Erythroblast (primary cell): ENCODE data around the gene TAF11L9.
"Not testable (repeated sequence)": the region's sequence is repeated elsewhere in the genome, so short reads cannot be mapped to it uniquely, and the experiment has no call there.

ENCODE experiments used
- DNase-seq, 2 experiments: peaks; one replicate each; lab custom pipeline; 2025; lab: John Stamatoyannopoulos, UW
- GATA1 ChIP-seq: IDR thresholded peaks from 2 replicates; pipeline ENCODE4 v1.6.1; 2011; ENCODE audit warnings: low read depth, mild to moderate bottlenecking, control low read depth, low read length, moderate library complexity
- POLR2A ChIP-seq: IDR thresholded peaks from 2 replicates; pipeline ENCODE4 v1.6.1; 2011; ENCODE audit warnings: mild to moderate bottlenecking, low read length

Gene TAF11L9

DNA sequence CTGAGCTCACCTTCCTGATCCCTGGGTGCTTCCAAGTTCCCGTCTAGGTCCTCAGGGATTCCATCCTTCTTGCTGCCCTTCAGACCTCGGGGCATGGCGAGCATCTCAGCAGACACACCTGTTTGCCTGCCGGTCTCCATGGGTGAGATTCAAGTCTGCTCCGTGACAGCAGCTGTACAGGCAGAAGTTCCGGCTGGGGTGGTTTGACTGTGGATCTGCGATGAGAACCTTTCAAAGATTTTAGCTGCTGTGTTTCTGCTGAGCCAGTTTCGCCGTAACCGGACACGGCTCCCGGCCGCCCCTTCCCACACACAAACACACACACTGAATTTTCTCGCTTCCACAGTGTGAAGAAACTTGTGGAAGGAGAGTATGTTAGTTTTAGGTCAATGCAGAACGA lies at the start of gene TAF11L9:
TSS of gene TAF11L9 (minus strand) at position 140 of the 400 bp plus-strand sequence.
- DNase-seq = not testable (repeated sequence)

DNA sequence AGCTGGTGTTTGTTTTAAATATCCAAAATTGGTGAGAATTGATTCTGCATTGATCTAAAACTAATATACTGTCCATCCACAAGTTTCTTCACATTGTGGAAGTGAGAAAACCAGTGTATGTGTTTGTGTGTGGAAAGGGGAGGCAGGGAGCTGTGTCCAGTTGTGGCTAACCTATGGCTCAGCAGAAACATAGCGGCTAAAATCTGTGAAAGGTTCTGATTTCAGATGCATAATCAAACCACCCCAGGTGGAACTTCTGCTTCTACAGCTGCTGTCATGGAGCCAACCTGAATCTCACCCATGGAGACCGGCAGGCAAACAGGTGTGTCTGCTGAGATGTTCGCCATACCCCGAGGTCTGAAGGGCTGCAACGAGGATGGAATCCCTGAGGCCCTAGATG lies 40.0 kb upstream of the TAF11L9 start, which contains the start of gene TAF11L14:
TSS of gene TAF11L14 (plus strand) at position 301 of the 400 bp plus-strand sequence.
- TF ChIP-seq GATA1 (no peak), POLR2A (no peak)

DNA sequence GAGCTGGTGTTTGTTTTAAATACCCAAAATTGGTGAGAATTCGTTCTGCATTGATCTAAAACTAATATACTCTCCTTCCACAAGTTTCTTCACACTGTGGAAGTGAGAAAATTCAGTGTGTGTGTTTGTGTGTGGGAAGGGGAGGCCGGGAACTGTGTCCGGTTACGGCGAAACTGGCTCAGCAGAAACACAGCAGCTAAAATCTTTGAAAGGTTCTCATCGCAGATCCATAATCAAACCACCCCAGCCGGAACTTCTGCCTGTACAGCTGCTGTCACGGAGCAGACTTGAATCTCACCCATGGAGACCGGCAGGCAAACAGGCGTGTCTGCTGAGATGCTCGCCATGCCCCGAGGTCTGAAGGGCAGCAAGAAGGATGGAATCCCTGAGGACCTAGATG lies 37.6 kb upstream of the TAF11L9 start, which contains the start of gene TAF11L13:
TSS of gene TAF11L13 (plus strand) at position 301 of the 400 bp plus-strand sequence.
- DNase-seq = not testable (repeated sequence)

More for the DNA sequence above, 40.0 kb upstream of the TAF11L9 start, which contains the start of gene TAF11L14:
- no peak for DNase-seq

DNA sequence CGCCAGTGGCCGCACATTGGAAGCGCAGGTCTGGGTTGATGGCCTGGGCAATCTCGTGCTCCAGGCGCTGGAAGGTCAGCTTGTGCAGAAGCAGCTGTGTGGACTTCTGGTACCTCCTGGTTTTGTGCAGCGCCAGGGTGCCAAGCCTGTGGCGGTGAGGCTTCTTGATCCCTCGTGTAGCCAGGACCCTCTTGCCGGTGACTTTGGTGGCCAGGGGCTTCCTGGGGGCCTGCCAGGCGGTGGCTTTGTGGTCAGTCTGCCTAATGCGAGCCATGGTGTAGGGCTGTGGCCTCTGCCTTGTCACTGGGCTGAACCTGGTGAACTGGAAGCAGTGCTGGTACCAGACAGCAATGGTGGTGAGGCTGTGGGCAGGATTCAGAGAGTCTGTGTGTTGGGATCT lies 31.5 kb upstream of the TAF11L9 start:
- DNase-seq = no peak
- TF ChIP-seq GATA1 (no peak), POLR2A (no peak)

DNA sequence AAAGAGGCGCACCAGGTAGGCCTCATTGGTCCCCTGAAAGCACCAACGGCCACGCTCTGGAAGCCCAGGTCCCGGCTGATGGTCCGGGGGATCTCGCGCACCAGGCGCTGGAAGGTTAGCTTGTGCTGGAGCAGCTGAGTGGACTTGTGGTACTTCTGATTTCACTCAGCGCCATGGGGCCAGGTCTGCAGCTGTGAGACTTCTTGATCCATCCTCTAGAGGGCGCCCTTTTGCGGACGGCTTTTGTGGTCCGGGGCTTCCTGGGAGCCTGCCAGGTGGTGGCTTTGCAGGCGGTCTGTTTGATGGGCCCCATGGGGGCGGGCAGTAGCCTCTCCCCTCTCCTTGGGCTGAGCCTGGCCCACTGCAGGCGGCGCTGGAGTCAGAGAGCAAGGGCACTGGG lies 26.4 kb upstream of the TAF11L9 start:
- no peak for TF ChIP-seq GATA1
- no peak for TF ChIP-seq POLR2A
- no peak for DNase-seq

DNA sequence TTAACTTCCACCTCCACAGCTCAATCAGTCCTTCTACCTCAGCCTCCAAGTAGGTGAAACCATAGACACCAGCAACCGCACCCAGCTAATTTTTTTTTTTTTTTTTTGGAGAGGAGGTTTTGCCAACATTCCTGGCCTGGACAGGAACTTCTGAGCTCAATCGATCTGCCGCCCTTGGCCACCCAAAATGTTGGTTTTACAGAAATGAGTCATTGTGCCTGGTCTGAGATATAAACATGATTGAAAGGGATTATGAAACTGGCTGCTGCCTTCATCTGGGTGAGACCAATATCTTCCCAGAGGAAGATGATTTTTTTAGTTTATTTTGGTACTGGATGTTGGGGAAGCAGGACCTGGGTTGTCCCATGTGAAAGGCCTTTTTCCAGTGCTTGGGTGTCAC lies 25.2 kb upstream of the TAF11L9 start:
- TF ChIP-seq GATA1 (no peak), POLR2A (no peak)
- DNase-seq = no peak

DNA sequence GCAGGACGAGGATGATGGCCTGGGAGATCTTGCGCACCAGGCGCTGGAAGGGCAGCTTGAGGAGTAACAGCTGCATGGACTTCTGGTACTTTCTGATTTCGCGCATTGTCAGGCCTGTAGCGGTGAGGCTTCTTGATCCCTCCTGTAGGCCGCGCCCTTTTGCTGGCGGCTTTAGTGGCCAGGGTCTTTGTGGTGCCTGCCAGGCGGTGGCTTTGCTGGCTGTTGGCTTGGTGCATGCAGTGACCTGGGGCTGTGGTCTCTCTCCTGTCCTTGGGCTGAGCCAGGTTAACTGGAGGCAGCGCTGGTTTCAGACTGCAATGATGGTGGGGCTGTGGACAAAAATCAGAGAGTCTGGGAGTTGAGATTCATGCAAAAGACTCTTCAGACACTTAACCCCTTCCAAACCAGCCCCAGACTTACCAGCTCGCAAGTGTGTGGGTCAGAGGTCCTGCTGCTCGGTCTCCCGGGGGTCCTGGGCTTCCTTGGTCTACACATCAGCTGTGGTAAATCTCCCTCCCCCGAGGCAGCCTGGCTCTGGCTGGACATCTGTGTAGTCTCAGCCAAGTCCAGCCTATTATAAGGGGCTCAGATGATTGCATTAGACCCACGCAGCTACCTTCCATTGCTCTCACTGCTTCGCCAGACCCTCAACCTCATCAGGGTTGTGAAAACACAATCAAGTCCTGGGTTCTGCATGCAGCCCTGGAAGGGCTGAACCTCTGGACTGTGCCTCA lies 20.8 kb upstream of the TAF11L9 start:
- no peak for DNase-seq
- TF ChIP-seq GATA1 (no peak), POLR2A (no peak)

DNA sequence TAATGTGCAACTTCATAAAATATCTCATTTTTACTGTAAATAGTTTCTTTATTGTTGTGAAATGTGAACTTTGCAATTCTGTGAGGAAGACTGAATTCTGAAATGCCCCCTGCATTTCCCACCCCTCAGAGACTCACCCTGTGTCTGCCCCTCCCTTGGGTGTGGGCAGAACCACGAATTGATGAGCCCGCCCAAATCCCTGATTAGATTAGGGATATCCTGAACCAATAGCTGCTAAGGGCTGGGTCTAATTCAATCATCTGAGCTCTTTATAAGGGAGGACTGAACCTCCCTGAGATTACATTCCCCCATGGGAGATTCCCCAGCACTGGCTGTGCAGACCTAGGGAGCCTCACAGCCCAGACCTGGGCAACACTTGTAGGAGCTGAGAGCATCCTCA lies 15.9 kb upstream of the TAF11L9 start, which contains the start of gene TAF11L12:
TSS of gene TAF11L12 (plus strand) at position 301 of the 400 bp plus-strand sequence.
- not testable (repeated sequence) for DNase-seq

DNA sequence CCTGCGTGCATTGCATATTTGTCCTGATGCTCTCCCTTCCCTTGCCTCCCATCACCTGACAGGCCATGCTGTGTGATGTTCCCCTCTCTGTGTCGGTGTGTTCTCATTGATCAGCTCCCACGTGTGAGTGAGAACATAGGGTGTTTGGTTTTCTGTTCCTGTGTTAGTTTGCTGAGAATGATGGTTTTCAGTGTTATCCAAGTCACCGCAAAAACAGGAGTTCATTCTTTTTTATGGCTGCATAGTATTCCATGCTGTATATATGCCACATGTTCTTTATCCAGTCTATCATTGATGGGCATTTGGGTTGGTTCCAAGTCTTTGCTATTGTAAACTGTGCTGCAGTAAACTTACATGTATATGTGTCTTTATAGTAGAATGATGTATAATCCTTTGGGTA lies 13.3 kb upstream of the TAF11L9 start:
- not testable (repeated sequence) for DNase-seq

DNA sequence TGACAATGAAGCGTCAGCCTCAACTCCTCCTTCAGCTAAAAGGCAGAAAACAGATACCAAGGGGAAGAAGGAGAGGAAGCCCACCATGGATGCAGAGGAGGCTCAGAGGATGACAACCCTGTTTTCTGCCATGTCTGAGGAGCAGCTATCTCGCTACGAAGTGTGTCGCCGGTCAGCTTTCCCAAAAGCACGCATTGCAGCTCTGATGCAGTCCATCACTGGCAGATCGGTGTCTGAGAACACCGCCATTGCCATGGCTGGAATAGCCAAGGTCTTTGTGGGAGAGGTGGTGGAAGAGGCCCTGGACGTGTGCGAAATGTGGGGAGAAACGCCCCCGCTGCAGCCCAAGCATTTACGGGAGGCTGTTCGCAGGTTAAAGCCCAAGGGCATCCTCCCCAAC lies 10.8 kb upstream of the TAF11L9 start:
- TF ChIP-seq GATA1 (no peak), POLR2A (no peak)
- no peak for DNase-seq

DNA sequence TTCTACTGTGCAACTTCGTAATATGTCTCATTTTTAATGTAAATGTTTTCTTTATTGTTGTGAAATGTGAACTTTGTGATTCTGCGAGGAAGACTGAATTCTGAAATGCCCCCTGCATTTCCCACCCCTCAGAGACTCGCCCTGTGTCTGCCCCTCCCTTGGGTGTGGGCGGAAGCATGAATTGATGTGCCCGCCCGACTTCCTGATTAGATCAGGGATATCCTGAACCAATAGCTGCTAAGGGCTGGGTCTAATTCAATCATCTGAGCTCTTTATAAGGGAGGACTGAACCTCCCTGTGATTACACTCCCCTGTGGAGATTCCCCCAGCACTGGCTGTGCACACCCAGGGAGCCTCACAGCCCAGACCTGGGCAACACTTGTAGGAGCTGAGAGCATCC lies 9.7 kb upstream of the TAF11L9 start, which contains the start of gene TAF11L11:
TSS of gene TAF11L11 (plus strand) at position 304 of the 400 bp plus-strand sequence.
- DNase-seq = not testable (repeated sequence)

DNA sequence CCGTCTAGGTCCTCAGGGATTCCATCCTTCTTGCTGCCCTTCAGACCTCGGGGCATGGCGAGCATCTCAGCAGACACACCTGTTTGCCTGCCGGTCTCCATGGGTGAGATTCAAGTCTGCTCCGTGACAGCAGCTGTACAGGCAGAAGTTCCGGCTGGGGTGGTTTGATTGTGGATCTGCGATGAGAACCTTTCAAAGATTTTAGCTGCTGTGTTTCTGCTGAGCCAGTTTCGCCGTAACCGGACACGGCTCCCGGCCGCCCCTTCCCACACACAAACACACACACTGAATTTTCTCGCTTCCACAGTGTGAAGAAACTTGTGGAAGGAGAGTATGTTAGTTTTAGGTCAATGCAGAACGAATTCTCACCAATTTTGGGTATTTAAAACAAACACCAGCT lies 3.5 kb upstream of the TAF11L9 start, which contains the start of gene TAF11L10:
TSS of gene TAF11L10 (minus strand) at position 101 of the 400 bp plus-strand sequence.
- DNase-seq = not testable (repeated sequence)

DNA sequence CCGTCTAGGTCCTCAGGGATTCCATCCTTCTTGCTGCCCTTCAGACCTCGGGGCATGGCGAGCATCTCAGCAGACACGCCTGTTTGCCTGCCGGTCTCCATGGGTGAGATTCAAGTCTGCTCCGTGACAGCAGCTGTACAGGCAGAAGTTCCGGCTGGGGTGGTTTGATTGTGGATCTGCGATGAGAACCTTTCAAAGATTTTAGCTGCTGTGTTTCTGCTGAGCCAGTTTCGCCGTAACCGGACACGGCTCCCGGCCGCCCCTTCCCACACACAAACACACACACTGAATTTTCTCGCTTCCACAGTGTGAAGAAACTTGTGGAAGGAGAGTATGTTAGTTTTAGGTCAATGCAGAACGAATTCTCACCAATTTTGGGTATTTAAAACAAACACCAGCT lies 3.3 kb downstream of the TAF11L9 start, which contains the start of gene TAF11L8:
TSS of gene TAF11L8 (minus strand) at position 101 of the 400 bp plus-strand sequence.
- not testable (repeated sequence) for DNase-seq

DNA sequence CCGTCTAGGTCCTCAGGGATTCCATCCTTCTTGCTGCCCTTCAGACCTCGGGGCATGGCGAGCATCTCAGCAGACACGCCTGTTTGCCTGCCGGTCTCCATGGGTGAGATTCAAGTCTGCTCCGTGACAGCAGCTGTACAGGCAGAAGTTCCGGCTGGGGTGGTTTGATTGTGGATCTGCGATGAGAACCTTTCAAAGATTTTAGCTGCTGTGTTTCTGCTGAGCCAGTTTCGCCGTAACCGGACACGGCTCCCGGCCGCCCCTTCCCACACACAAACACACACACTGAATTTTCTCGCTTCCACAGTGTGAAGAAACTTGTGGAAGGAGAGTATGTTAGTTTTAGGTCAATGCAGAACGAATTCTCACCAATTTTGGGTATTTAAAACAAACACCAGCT lies 8.5 kb downstream of the TAF11L9 start, which contains the start of gene TAF11L7:
TSS of gene TAF11L7 (minus strand) at position 101 of the 400 bp plus-strand sequence.
- not testable (repeated sequence) for DNase-seq
